Retinal pigment epithelial cell (primary cell): ENCODE data around the gene PASK.

Experiments
- DNase-seq: peaks from one replicate; pipeline ENCODE4 v3.0.0-alpha.2; 2010; ENCODE audit warnings: low read depth
- H3K4me3 ChIP-seq: 2 replicates; pipeline ENCODE4 v1.5.1; 2011; ENCODE audit warnings: mild to moderate bottlenecking, low read length, control low read depth, moderate library complexity
- CTCF ChIP-seq: conservative IDR thresholded peaks from 2 replicates; pipeline ENCODE4 v1.5.1; 2011; ENCODE audit warnings: low read depth, low read length, control low read depth, inconsistent platforms

Gene PASK

GRCh38 chr2:241148239-241148638, 1.0 kb downstream of the PASK start:
- no peak for TF ChIP-seq CTCF
- no peak for DNase-seq
- peak overlapping the region; percentile 64 for H3K4me3 ChIP-seq

GRCh38 chr2:241147336-241147735, 1.9 kb downstream of the PASK start:
- no peak overlapping the region for H3K4me3 ChIP-seq
- DNase-seq = no peak

DNA sequence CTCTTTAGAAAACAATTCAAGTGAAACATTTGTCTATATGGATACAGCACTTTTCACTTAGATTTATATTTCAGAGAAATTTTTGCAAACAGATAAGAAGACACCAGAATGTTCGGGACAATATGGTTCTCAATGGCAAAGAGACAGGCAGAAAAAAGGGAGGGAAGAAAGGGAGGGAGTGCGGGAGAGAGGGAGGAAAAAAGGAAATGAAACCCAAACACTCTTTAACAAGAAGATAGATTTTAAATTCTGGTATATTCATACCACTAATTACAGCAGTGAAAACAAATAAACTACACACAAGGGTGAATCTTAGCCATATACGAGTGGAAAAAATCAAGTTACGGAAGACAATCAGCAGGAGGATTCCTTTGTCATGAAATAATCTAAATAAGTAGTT, 3.0 kb downstream of the PASK start:
- H3K4me3 ChIP-seq = no peak overlapping the region
- no peak for DNase-seq
- no peak for TF ChIP-seq CTCF

More at GRCh38 chr2:241147336-241147735, 1.9 kb downstream of the PASK start:
- TF ChIP-seq CTCF = no peak

DNA sequence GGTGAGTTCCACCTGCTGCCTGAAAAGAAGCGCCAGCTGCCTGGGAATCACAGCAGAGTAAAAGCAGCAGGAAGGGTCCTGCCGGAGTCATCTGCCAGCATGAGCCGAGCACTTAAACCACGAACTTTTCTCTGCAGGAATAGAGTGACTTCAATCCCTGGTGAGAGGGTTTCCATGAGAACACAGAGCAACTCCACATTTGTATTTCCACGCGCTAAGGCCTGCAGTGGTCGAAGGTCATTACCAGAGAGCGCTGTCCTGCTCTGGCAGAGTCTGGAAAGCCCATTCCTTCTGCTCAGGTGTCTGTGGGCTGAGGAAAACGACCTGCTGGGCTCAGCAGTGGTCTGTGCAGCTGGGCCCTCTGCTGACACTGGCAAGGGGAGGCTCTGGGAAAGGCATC, 6.7 kb downstream of the PASK start:
- no peak for TF ChIP-seq CTCF
- no peak for DNase-seq
- no peak overlapping the region for H3K4me3 ChIP-seq

DNA sequence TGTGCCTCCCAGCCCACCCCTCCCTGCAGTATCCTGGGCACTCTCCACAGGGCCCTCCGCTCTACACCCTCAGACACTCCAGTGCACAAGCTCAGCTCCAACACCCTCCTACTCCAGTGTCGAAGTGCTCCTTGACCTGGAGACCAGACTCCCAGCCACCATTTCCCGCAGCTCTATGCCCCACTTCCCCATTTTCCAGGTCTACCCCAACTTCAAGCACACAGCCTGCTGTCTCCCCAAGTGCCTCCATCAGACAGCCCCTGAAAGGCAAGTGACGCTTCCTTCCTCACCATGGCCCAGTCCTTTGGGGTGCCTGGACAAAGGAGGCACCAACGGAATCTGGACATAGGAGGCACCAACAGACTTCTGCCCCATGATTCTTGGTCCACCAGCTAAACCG, 7.2 kb downstream of the PASK start:
- no peak for DNase-seq

GRCh38 chr2:241141214-241141770, 8.0 kb downstream of the PASK start:
- no peak overlapping the region for H3K4me3 ChIP-seq
- no peak for DNase-seq
- no peak for TF ChIP-seq CTCF

More for the DNA sequence above, 7.2 kb downstream of the PASK start:
- H3K4me3 ChIP-seq = no peak overlapping the region
- no peak for TF ChIP-seq CTCF

DNA sequence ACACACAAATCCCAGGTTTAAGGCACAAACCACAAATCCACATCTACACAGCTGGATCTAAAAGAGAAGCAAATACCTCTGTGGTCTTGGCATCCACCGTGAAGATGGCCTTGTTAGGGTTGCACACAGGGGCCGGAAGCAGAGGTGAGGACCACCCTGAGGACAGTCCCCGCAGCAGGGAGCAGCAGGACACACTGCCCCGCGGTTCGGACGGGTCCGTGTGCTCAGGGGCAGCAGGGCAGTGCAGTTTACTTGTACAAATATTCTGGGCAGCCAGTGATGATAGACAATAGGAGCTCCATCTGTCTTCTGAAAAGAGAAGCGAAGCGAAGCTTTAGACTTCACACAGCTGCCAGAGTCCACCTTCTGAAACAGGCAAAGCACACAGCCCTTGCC, 8.8 kb downstream of the PASK start:
- no peak overlapping the region for H3K4me3 ChIP-seq
- no peak for DNase-seq
- TF ChIP-seq CTCF = no peak
